ENCODE measurements around the gene COL27A1.

COL27A1 gene

GRCh38 chr9:114285166-114285867 is 130.0 kb downstream of the COL27A1 start:
- no peak overlapping the region for H3K27ac ChIP-seq

GRCh38 chr9:114286146-114286679 is 130.9 kb downstream of the COL27A1 start:
- Histone ChIP-seq H4K20me1 (ENCODE audit: insufficient read depth) (no peaks in the 10 kb centered on the region), H2AFZ (ENCODE audit: low read depth) (no peak overlapping the region), H3K27me3 (ENCODE audit: insufficient read depth, low read depth) (no peaks in the 10 kb centered on the region), H3K9ac (no peak overlapping the region), H3K4me2 (no peak overlapping the region), H3K4me3 (IDR thresholded peaks at IDR 0.05; ENCODE audit: insufficient read depth, low read depth, low read length) (no peak overlapping the region), H3K79me2 (ENCODE audit: insufficient read depth, low read depth) (no peaks in the 10 kb centered on the region), H3K36me3 (ENCODE audit: insufficient read depth) (no peaks in the 10 kb centered on the region), H3K27ac (no peak overlapping the region), H3K4me1 (ENCODE audit: low read depth, poor library complexity, severe bottlenecking) (peaks cover 4% of the 10 kb centered on the region)
- TF ChIP-seq CTCF (conservative IDR thresholded peaks at IDR 0.05; ENCODE audit: low read depth, low read length), result no peak

More at GRCh38 chr9:114285166-114285867, 130.0 kb downstream of the COL27A1 start:
- Histone ChIP-seq H4K20me1 (ENCODE audit: insufficient read depth) (no peaks in the 10 kb centered on the region), H3K4me3 (IDR thresholded peaks at IDR 0.05; ENCODE audit: insufficient read depth, low read depth, low read length) (no peak overlapping the region), H3K27me3 (ENCODE audit: insufficient read depth, low read depth) (no peaks in the 10 kb centered on the region), H3K36me3 (ENCODE audit: insufficient read depth) (no peaks in the 10 kb centered on the region), H3K79me2 (ENCODE audit: insufficient read depth, low read depth) (no peaks in the 10 kb centered on the region), H2AFZ (ENCODE audit: low read depth) (no peak overlapping the region), H3K4me2 (no peak overlapping the region), H3K4me1 (ENCODE audit: low read depth, poor library complexity, severe bottlenecking) (peaks cover 4% of the 10 kb centered on the region), H3K9ac (no peak overlapping the region)
- TF ChIP-seq CTCF (conservative IDR thresholded peaks at IDR 0.05; ENCODE audit: low read depth, low read length), result no peak

GRCh38 chr9:114287001-114287762 is 131.8 kb downstream of the COL27A1 start:
- no peak overlapping the region for H3K4me2 ChIP-seq
- H3K9ac ChIP-seq, result no peak overlapping the region
- no peak for TF ChIP-seq CTCF (conservative IDR thresholded peaks at IDR 0.05; ENCODE audit: low read depth, low read length)
- no peak overlapping the region for H3K27ac ChIP-seq
- no peak overlapping the region for H3K4me3 ChIP-seq (IDR thresholded peaks at IDR 0.05; ENCODE audit: insufficient read depth, low read depth, low read length)
- no peaks in the 10 kb centered on the region for H3K36me3 ChIP-seq (ENCODE audit: insufficient read depth)
- H3K4me1 ChIP-seq (ENCODE audit: low read depth, poor library complexity, severe bottlenecking), result peaks cover 4% of the 10 kb centered on the region
- H2AFZ ChIP-seq (ENCODE audit: low read depth), result no peak overlapping the region
- H3K27me3 ChIP-seq (ENCODE audit: insufficient read depth, low read depth), result no peaks in the 10 kb centered on the region
- no peaks in the 10 kb centered on the region for H3K79me2 ChIP-seq (ENCODE audit: insufficient read depth, low read depth)
- no peaks in the 10 kb centered on the region for H4K20me1 ChIP-seq (ENCODE audit: insufficient read depth)

- Histone ChIP-seq H3K4me3 (IDR thresholded peaks at IDR 0.05; ENCODE audit: insufficient read depth, low read depth, low read length) (no peak overlapping the region), H3K79me2 (ENCODE audit: insufficient read depth, low read depth) (no peaks in the 10 kb centered on the region), H3K36me3 (ENCODE audit: insufficient read depth) (no peaks in the 10 kb centered on the region), H4K20me1 (ENCODE audit: insufficient read depth) (no peaks in the 10 kb centered on the region), H3K27ac (no peak overlapping the region), H3K9ac (no peak overlapping the region), H2AFZ (ENCODE audit: low read depth) (no peak overlapping the region), H3K27me3 (ENCODE audit: insufficient read depth, low read depth) (no peaks in the 10 kb centered on the region), H3K4me1 (ENCODE audit: low read depth, poor library complexity, severe bottlenecking) (peaks cover 3% of the 10 kb centered on the region), H3K4me2 (no peak overlapping the region)
- TF ChIP-seq CTCF (conservative IDR thresholded peaks at IDR 0.05; ENCODE audit: low read depth, low read length), result no peak
Measured at GRCh38 chr9:114287763-114288192, 132.4 kb downstream of the COL27A1 start.

All from KMS-11 (cell line).